Uterus (tissue), 4 donors: ENCODE results near the gene FUT2. TPM values are rescaled to one million over a fixed set of nuclear protein-coding genes. Genes with fewer than 3 reads are reported as not detected.

Source experiments
- DNase-seq, 2 donors: peaks; one replicate each; pipeline ENCODE4 v3.0.0-alpha.2; 2019 to 2020
- H3K27ac ChIP-seq, 2 donors: fragments of 200-600 bp; sonication (generic); 1 replicate in 1 of 2; 2 replicates in 1 of 2; pipeline ENCODE4 v1.5.1; 2016 to 2018
- H3K27me3 ChIP-seq, 2 donors: fragments of 200-600 bp; sonication (generic); one replicate each; pipeline ENCODE4 v1.5.1; 2018 to 2019; ENCODE audit warnings: control low read depth in 1 of 2
- H3K36me3 ChIP-seq, 2 donors: fragments of 200-600 bp; sonication (generic); one replicate each; pipeline ENCODE4 v1.5.1; 2019; ENCODE audit warnings: control low read depth in 1 of 2
- H3K4me1 ChIP-seq, 2 donors: fragments of 200-600 bp; sonication (generic); one replicate each; pipeline ENCODE4 v1.5.1; 2018 to 2019; ENCODE audit warnings: control low read depth in 1 of 2
- H3K4me3 ChIP-seq, 2 donors: fragments of 200-600 bp; sonication (generic); 1 replicate in 1 of 2; 2 replicates in 1 of 2; pipeline ENCODE4 v1.5.1; 2018 to 2019; ENCODE audit warnings: mild to moderate bottlenecking in 1 of 2
- H3K9me3 ChIP-seq, 2 donors: fragments of 200-600 bp; sonication (generic); one replicate each; pipeline ENCODE4 v1.5.1; 2019; ENCODE audit warnings: control low read depth in 1 of 2
- CTCF ChIP-seq, 4 experiments: fragments of 200-600 bp in 2 of 4; fragments of 450-650 bp in 2 of 4; sonication (generic) in 2 of 4; IDR thresholded peaks; one replicate each; pipeline ENCODE4 v1.5.1; 2016 to 2019; ENCODE audit warnings: antibody characterized with exemption in 4 of 4, mild to moderate bottlenecking in 2 of 4, moderate library complexity in 1 of 4
- POLR2A ChIP-seq, 2 donors: fragments of 450-650 bp; IDR thresholded peaks; one replicate each; pipeline ENCODE4 v1.6.1; 2016; ENCODE audit warnings: antibody characterized with exemption in 2 of 2, mild to moderate bottlenecking in 1 of 2, moderate library complexity in 1 of 2
- intact Hi-C: fragments of 100-400 bp; cut with DNase I; formaldehyde crosslinking; loops from one replicate; pipeline ENCODE4 v1.15.1; 2023; ENCODE audit warnings: low total_unique reads
- total RNA-seq, 4 donors: library from RNA; depleted of rRNA in 3 of 4; stranded (reverse); fragments of >200 nt in 3 of 4; gene quantifications; one replicate each; pipeline versions ENCODE4 v1.1.0 to v1.2.4, GENCODE V29; 2014 to 2023
- donor health status: DM: yes; HTN: yes; CAD: no.

The FUT2 gene
- total RNA-seq, 4 donors from 2014 or later, result 1.0 TPM; not detected in 3

GRCh38 chr19:48728911-48729664 lies 33.3 kb downstream of the FUT2 start:
- Histone ChIP-seq H3K4me1 (no peaks in the 10 kb centered on the region), H3K27me3 (no peaks in the 10 kb centered on the region), H3K9me3 (no peaks in the 10 kb centered on the region), H3K36me3 (no peaks in the 10 kb centered on the region), H3K27ac (no peak overlapping the region), H3K4me3 (no peak overlapping the region)
- intact Hi-C loops, result no loop called here
- no peak for DNase-seq
- TF ChIP-seq POLR2A (IDR thresholded peaks at IDR 0.05) (no peak), CTCF (IDR thresholded peaks at IDR 0.05) (no peak)

- DNase-seq, result no peak
- no peaks in the 10 kb centered on the region for H3K27me3 ChIP-seq
- H3K36me3 ChIP-seq, result no peaks in the 10 kb centered on the region
- H3K4me1 ChIP-seq, result no peaks in the 10 kb centered on the region
- TF ChIP-seq POLR2A (IDR thresholded peaks at IDR 0.05), result no peak
- no peak for TF ChIP-seq CTCF (IDR thresholded peaks at IDR 0.05)
- no peak overlapping the region for H3K4me3 ChIP-seq
- no peak overlapping the region for H3K27ac ChIP-seq
- intact Hi-C loops, result no loop called here
- no peaks in the 10 kb centered on the region for H3K9me3 ChIP-seq
Observed at GRCh38 chr19:48731452-48731851, 35.7 kb downstream of the FUT2 start.

- no peak overlapping the region for H3K4me3 ChIP-seq
- intact Hi-C loops, result no loop called here
- H3K9me3 ChIP-seq, result no peaks in the 10 kb centered on the region
- no peaks in the 10 kb centered on the region for H3K27me3 ChIP-seq
- TF ChIP-seq POLR2A (IDR thresholded peaks at IDR 0.05), result no peak
- TF ChIP-seq CTCF (IDR thresholded peaks at IDR 0.05), result no peak
- no peak for DNase-seq
- no peaks in the 10 kb centered on the region for H3K36me3 ChIP-seq
- H3K4me1 ChIP-seq, result peaks cover 0 to 5% of the 10 kb centered on the region in 2 donors
- H3K27ac ChIP-seq, result no peak overlapping the region
Observed at GRCh38 chr19:48734625-48735024, 38.9 kb downstream of the FUT2 start.

- no peak for DNase-seq
- Histone ChIP-seq H3K9me3 (no peaks in the 10 kb centered on the region), H3K27ac (no peak overlapping the region), H3K36me3 (no peaks in the 10 kb centered on the region), H3K4me1 (peaks cover 0 to 5% of the 10 kb centered on the region in 2 donors), H3K4me3 (no peak overlapping the region), H3K27me3 (no peaks in the 10 kb centered on the region)
- TF ChIP-seq POLR2A (IDR thresholded peaks at IDR 0.05) (no peak), CTCF (IDR thresholded peaks at IDR 0.05) (no peak)
- intact Hi-C loops, result no loop called here
Observed at GRCh38 chr19:48735031-48735615, 39.4 kb downstream of the FUT2 start.

GRCh38 chr19:48737360-48737998 lies 41.7 kb downstream of the FUT2 start:
- no peaks in the 10 kb centered on the region for H3K27me3 ChIP-seq
- H3K9me3 ChIP-seq, result no peaks in the 10 kb centered on the region
- peaks cover 0 to 5% of the 10 kb centered on the region in 2 donors for H3K4me1 ChIP-seq
- no peak overlapping the region for H3K4me3 ChIP-seq
- intact Hi-C loops, result no loop called here
- peak overlapping the region in 1 of 2 donors; percentile 36 for H3K27ac ChIP-seq
- DNase-seq, result no peak
- TF ChIP-seq POLR2A (IDR thresholded peaks at IDR 0.05) (no peak), CTCF (IDR thresholded peaks at IDR 0.05) (no peak)
- H3K36me3 ChIP-seq, result no peaks in the 10 kb centered on the region
